Breast epithelium (tissue), 4 donors: ENCODE results near the gene SLC38A10. TPM values are rescaled to one million over a fixed set of nuclear protein-coding genes. Genes with fewer than 3 reads are reported as not detected.

ENCODE experiments used
- DNase-seq, 2 donors: peaks; one replicate each; pipeline ENCODE4 v3.0.0-alpha.2; 2019; ENCODE audit warnings: low spot score in 2 of 2
- H3K27ac ChIP-seq, 2 donors: fragments of 200-600 bp; sonication (generic) in 1 of 2; one replicate each; pipeline ENCODE4 v1.5.1; 2016 to 2019; ENCODE audit warnings: mild to moderate bottlenecking in 1 of 2
- H3K27me3 ChIP-seq, 2 donors: fragments of 200-600 bp; sonication (generic) in 1 of 2; one replicate each; pipeline versions ENCODE4 v1.5.1 to v1.6.0; 2017 to 2019; ENCODE audit warnings: control low read depth in 1 of 2, mild to moderate bottlenecking in 1 of 2
- H3K36me3 ChIP-seq: fragments of 200-600 bp; one replicate; pipeline ENCODE4 v1.5.1; 2019
- H3K4me1 ChIP-seq, 2 donors: fragments of 200-600 bp; sonication (generic); one replicate each; pipeline ENCODE4 v1.5.1; 2016 to 2019; ENCODE audit warnings: control low read depth in 1 of 2
- H3K4me3 ChIP-seq, 3 donors: fragments of 200-600 bp; sonication (generic); 1 replicate in 2 of 3; 2 replicates in 1 of 3; pipeline ENCODE4 v1.5.1; 2016 to 2019; ENCODE audit warnings: mild to moderate bottlenecking in 3 of 3, moderate library complexity in 2 of 3
- H3K9me3 ChIP-seq, 2 donors: fragments of 200-600 bp; sonication (generic) in 1 of 2; one replicate each; pipeline ENCODE4 v1.5.1; 2016 to 2019; ENCODE audit warnings: control low read depth in 1 of 2
- CTCF ChIP-seq, 3 donors: fragments of 450-650 bp; IDR thresholded peaks; one replicate each; pipeline ENCODE4 v1.5.1; 2016 to 2017; ENCODE audit warnings: antibody characterized with exemption in 3 of 3, mild to moderate bottlenecking in 3 of 3, moderate library complexity in 3 of 3
- POLR2A ChIP-seq: fragments of 450-650 bp; IDR thresholded peaks from one replicate; pipeline ENCODE4 v1.6.1; 2016; ENCODE audit warnings: antibody characterized with exemption, mild to moderate bottlenecking, moderate library complexity
- POLR2AphosphoS5 ChIP-seq, 3 donors: sonication (generic); formaldehyde crosslinking; IDR thresholded peaks; one replicate each; pipeline ENCODE4 v1.6.1; 2017; ENCODE audit warnings: antibody characterized with exemption in 3 of 3
- intact Hi-C: fragments of 100-400 bp; cut with DNase I; formaldehyde crosslinking; loops from one replicate; pipeline ENCODE4 v1.15.1; 2023; ENCODE audit warnings: low total_unique reads
- total RNA-seq, 3 donors: library from RNA; depleted of rRNA; stranded (reverse); fragments of >200 nt; gene quantifications; one replicate each; pipeline ENCODE4 v1.1.0, GENCODE V29; 2016

SLC38A10 gene
- total RNA-seq, 3 donors from 2014 or later: 52.4 to 104 (median 85.2) TPM

- Histone ChIP-seq H3K4me1 (no peaks in the 10 kb centered on the region), H3K27ac (peak overlapping the region in 1 of 2 donors; percentile 25), H3K4me3 (no peak overlapping the region), H3K9me3 (no peaks in the 10 kb centered on the region), H3K36me3 (no peaks in the 10 kb centered on the region), H3K27me3 (no peaks in the 10 kb centered on the region)
- TF ChIP-seq POLR2A (no peak), CTCF (IDR thresholded peaks at IDR 0.05) (no peak), POLR2AphosphoS5 (IDR thresholded peaks at IDR 0.05) (no peak)
- DNase-seq: no peak
- intact Hi-C loops: no loop called here
Measured at GRCh38 chr17:81210868-81211267, 84.2 kb downstream of the SLC38A10 start.

- H3K9me3 ChIP-seq: no peaks in the 10 kb centered on the region
- TF ChIP-seq POLR2AphosphoS5 (IDR thresholded peaks at IDR 0.05) (no peak), POLR2A (no peak), CTCF (IDR thresholded peaks at IDR 0.05) (no peak)
- no peak for DNase-seq
- intact Hi-C loops: no loop called here
- no peaks in the 10 kb centered on the region for H3K27me3 ChIP-seq
- no peaks in the 10 kb centered on the region for H3K36me3 ChIP-seq
- H3K4me3 ChIP-seq: no peak overlapping the region
- no peaks in the 10 kb centered on the region for H3K4me1 ChIP-seq
- H3K27ac ChIP-seq: no peak overlapping the region
Measured at GRCh38 chr17:81210466-81210865, 84.6 kb downstream of the SLC38A10 start.

GRCh38 chr17:81209141-81209540 lies 86.0 kb downstream of the SLC38A10 start:
- H3K4me3 ChIP-seq: no peak overlapping the region
- H3K4me1 ChIP-seq: no peaks in the 10 kb centered on the region
- H3K9me3 ChIP-seq: no peaks in the 10 kb centered on the region
- intact Hi-C loops: no loop called here
- H3K27me3 ChIP-seq: no peaks in the 10 kb centered on the region
- H3K27ac ChIP-seq: no peak overlapping the region
- TF ChIP-seq POLR2AphosphoS5 (IDR thresholded peaks at IDR 0.05) (no peak), CTCF (IDR thresholded peaks at IDR 0.05) (no peak), POLR2A (no peak)
- DNase-seq: no peak
- H3K36me3 ChIP-seq: no peaks in the 10 kb centered on the region

- Histone ChIP-seq H3K9me3 (no peaks in the 10 kb centered on the region), H3K27ac (no peak overlapping the region), H3K4me3 (no peak overlapping the region), H3K36me3 (no peaks in the 10 kb centered on the region), H3K27me3 (no peaks in the 10 kb centered on the region), H3K4me1 (no peaks in the 10 kb centered on the region)
- no peak for DNase-seq
- TF ChIP-seq POLR2A: no peak
- TF ChIP-seq CTCF (IDR thresholded peaks at IDR 0.05): no peak
- no peak for TF ChIP-seq POLR2AphosphoS5 (IDR thresholded peaks at IDR 0.05)
- intact Hi-C loops: no loop called here
Measured at GRCh38 chr17:81208651-81209050, 86.5 kb downstream of the SLC38A10 start.

DNA sequence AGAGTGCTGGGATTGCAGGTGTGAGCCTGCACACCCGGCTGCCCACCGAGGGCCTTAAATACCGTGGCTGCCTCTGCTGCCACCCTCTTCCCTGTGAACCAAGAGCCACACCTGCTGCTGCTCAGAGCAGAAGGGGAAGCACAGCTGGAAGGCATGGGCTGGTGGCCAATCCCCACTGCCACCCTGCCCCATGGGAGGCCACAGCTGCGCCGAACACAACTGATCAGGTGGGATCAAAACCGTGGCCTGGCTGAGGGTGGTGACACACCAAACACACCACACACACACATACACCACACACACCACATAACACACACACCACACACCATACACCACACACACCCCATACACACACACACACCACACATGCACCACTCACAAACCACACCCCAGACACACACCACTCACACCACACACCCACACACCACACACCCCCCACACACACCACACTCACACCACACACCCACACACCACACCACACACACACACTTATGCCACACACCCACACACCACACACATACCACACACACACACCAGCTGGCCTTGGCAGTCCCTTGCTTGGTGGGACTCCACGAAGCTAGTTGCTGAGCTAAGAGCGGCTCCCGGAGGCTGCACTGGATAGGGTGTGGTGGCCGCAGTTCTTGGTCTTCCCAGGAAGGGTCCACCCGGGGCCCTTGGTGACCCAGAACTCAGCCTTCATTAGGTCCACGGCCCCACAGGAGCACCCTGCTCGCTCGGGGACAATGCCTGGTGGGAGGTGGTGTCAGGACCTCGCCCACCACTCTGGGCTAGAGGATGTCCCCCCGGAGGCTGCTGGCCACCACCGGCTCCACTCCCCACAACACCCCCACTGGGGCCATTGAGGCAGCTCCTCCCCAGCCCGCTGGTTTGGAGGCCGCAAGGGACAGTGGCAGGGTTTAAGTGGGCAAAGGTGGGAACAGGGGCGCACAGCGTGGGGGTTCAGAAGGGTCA lies 87.2 kb downstream of the SLC38A10 start:
- intact Hi-C loops: no loop called here
- Histone ChIP-seq H3K4me3 (no peak overlapping the region), H3K9me3 (no peaks in the 10 kb centered on the region), H3K27ac (no peak overlapping the region), H3K4me1 (no peaks in the 10 kb centered on the region), H3K36me3 (no peaks in the 10 kb centered on the region), H3K27me3 (no peaks in the 10 kb centered on the region)
- no peak for DNase-seq
- TF ChIP-seq CTCF (IDR thresholded peaks at IDR 0.05) (no peak), POLR2AphosphoS5 (IDR thresholded peaks at IDR 0.05) (no peak), POLR2A (no peak)
